GM13976 (cell line): ENCODE data around the gene ADAMTS10.

Experiments used
- DNase-seq: peaks from one replicate; pipeline ENCODE4 v3.0.0; 2012; ENCODE audit warnings: low spot score
- in situ Hi-C: fragments of 300-500 bp; cut with MboI; formaldehyde crosslinking; loops from one replicate; pipeline ENCODE4 v1.12.0; 2022; ENCODE audit warnings: low sequenced_read_pairs, mixed read lengths, inconsistent platforms; ENCODE audit not compliant: unreplicated experiment
- TF ChIP-seq, protein P1 (sequence below): IDR thresholded peaks from 2 replicates; pipeline ENCODE4 v1.5.1; 2012; ENCODE audit warnings: borderline replicate concordance, mild to moderate bottlenecking; ENCODE audit not compliant: insufficient read depth; ENCODE audit errors: extremely low read depth, missing control alignments, control extremely low read depth

The ADAMTS10 gene

DNA sequence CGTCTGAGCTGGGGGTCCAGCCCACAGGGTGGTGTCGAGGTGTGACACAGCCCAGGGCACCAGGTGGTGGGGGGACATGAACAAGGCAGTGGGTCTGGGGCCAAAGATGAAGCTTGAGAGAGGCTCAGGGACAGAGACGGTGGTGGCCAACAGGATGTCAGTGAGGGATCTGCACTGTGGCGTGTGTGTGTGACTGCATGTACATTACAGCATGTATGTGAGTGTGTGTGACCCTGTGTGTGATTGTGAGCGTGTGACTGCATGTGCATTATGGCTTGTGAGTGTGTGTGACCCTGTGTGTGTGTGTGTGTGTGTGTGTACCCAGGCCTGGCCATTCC, 1.6 kb downstream of the ADAMTS10 start:
- in situ Hi-C loops, result no loop called here
- TF ChIP-seq, protein P1, sequence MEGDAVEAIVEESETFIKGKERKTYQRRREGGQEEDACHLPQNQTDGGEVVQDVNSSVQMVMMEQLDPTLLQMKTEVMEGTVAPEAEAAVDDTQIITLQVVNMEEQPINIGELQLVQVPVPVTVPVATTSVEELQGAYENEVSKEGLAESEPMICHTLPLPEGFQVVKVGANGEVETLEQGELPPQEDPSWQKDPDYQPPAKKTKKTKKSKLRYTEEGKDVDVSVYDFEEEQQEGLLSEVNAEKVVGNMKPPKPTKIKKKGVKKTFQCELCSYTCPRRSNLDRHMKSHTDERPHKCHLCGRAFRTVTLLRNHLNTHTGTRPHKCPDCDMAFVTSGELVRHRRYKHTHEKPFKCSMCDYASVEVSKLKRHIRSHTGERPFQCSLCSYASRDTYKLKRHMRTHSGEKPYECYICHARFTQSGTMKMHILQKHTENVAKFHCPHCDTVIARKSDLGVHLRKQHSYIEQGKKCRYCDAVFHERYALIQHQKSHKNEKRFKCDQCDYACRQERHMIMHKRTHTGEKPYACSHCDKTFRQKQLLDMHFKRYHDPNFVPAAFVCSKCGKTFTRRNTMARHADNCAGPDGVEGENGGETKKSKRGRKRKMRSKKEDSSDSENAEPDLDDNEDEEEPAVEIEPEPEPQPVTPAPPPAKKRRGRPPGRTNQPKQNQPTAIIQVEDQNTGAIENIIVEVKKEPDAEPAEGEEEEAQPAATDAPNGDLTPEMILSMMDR, result no peak
- DNase-seq, result no peak

DNA sequence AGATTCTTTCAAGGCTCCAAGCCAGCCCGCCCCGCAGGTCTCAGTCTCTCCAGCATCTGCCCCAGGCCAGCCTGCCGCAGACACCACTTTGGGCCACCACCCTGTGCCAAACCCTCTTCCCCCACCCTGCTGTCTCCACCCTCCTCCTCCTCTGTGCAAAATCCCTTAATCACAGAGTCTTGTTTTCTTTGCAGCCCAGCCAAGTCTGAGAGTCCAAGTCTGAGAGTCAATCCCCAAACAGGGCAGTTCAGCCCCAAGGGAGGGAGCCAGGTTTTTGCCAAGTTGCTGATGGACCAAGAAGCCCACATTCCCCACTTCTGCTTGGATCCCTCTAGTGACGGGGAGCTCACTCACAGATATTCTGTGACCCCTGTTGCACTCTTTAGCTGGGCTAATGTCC, 3.1 kb downstream of the ADAMTS10 start:
- in situ Hi-C loops, result no loop called here
- no peak for DNase-seq
- TF ChIP-seq, protein P1, result no peak

DNA sequence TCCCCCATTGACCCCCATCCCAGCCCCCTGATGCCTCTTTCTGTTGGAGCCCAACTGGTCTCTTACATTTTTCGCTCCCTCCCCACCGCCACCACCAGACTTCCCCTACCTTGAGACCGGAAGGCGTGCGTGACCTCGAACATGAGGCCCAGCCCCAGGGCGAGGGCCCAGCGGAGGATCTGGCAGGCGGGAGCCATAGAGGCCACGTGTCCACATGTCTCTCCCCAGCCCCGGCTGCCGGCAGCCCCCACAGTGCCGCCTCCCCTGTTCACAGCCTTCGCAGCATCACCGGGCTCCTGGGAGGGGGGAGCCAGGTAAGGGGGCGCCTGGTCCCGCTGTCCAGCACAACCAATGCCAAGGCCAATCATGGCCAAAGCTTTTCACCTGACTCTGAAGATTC, 5.0 kb downstream of the ADAMTS10 start:
- DNase-seq, result no peak
- in situ Hi-C loops, result no loop called here

DNA sequence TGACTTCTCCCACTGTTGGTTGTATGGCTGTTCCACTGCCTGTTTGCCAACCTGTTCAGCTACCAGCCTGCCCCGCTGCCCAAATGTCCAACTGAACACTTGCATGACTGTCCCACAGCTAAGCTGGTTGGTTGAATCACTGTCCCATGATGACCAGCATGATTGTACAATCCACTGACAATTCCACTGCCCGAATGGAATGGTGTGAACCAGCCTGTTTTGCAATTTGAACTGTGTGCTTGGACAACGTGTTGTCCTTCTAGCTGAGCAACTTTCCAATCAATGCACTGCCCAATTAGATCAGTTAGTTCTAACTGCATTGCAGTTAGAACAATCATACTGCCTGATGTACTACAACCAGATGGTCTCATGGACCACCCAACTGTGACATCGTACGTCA, 8.7 kb downstream of the ADAMTS10 start:
- in situ Hi-C loops, result no loop called here
- TF ChIP-seq, protein P1, result no peak
- DNase-seq, result no peak

More for the DNA sequence above, 5.0 kb downstream of the ADAMTS10 start:
- TF ChIP-seq, protein P1, result no peak

DNA sequence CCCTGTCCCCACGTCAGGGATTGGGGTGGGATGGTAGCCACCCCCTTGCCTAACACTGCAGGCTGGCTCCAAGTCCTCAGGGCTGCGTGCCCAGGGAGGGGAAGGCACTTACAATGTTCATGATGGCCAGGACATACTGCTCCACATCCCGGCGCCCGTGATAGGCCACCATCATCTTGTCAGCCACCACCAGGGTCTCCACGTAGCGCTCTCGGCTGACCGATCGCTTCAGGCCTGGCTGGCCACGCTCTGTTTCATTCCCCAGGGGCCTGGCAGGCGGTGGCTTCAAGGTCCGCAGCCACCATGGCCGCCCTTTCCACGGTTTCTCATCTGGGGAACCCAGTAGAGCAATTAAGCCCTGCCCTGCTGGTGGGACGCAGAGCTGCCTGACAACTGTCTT, 9.7 kb downstream of the ADAMTS10 start:
- in situ Hi-C loops, result no loop called here
- no peak for DNase-seq
- TF ChIP-seq, protein P1, result no peak

DNA sequence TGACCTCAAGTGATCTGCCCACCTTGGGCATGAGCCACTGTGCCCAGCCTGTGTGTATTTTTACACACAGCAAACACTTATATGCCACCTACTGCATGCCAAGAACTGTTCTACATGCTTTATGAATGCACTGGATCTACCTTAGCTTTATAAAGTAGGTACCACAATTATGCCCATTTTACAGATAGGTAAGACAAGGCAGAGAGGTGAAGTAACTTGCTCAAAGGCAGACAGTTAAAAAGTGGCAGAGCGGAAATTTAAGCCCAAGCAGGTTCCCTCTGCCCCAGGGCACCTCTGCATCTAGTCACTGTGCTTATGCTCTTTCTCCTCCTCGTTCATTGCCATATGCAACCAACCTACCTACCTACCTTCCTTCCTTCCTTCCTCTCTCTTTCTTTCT, 10.5 kb downstream of the ADAMTS10 start:
- in situ Hi-C loops, result no loop called here
- DNase-seq, result no peak
- TF ChIP-seq, protein P1, result no peak

DNA sequence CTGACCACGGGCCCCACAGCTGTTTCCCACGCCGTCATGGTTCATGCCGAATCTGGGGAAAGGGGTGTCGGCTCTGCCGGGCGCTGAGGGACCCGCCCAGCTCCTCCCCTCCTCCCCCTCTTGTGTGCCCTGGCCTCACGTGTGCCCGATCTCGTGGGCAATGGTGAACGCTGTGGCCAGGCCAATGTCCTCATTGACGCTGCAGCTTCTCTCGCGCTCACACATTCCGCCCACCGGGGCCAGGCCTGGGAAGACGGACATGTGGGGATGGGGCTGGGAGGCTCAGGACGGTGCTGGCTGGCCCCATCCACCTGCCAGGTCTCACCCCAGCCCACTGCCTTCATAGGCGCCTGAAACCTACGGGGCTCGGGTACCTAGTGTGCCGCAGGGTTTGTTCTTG, 14.3 kb downstream of the ADAMTS10 start:
- TF ChIP-seq, protein P1, result no peak
- in situ Hi-C loops, result no loop called here
- no peak for DNase-seq
